Activated CD4-positive, alpha-beta T cell treated with anti-CD3 and anti-CD28 coated beads for 24 hours (primary cell): Measurements from ENCODE around the gene MEGF6.
A peak's percentile ranks its signal among the peaks of the same experiment; 100 is the strongest.

Experiments used
- DNase-seq, 2 donors: peaks; one replicate each; pipeline ENCODE4 v3.0.0-alpha.2; 2020; ENCODE audit warnings: low read depth in 2 of 2

MEGF6 gene

GRCh38 chr1:3611170-3612019, at the start of gene MEGF6:
MEGF6 (minus strand) TSS chr1:3611508; CDS start chr1:3611268, 240 bp downstream.
- DNase-seq = peak; percentile 58 to 62

GRCh38 chr1:3660704-3661103, 49.4 kb upstream of the MEGF6 start:
- no peak for DNase-seq

- DNase-seq = no peak
Measured at GRCh38 chr1:3659093-3659492, 47.8 kb upstream of the MEGF6 start.

GRCh38 chr1:3658231-3658615, 46.9 kb upstream of the MEGF6 start:
- no peak for DNase-seq

- DNase-seq = no peak
Measured at GRCh38 chr1:3657578-3658230, 46.4 kb upstream of the MEGF6 start.

- no peak for DNase-seq
Measured at GRCh38 chr1:3657096-3657475, 45.8 kb upstream of the MEGF6 start.

- no peak for DNase-seq
Measured at GRCh38 chr1:3656450-3657095, 45.3 kb upstream of the MEGF6 start.

- no peak for DNase-seq
Measured at GRCh38 chr1:3654549-3655281, 43.4 kb upstream of the MEGF6 start.

GRCh38 chr1:3653286-3653618, 41.9 kb upstream of the MEGF6 start:
- DNase-seq = no peak

- no peak for DNase-seq
Measured at GRCh38 chr1:3652548-3653285, 41.4 kb upstream of the MEGF6 start.

GRCh38 chr1:3651930-3652547, 40.7 kb upstream of the MEGF6 start, which contains the start of gene TP73:
TP73 (plus strand) TSS chr1:3652516; CDS start chr1:3682366, 29,850 bp downstream.
- DNase-seq = no peak

GRCh38 chr1:3651026-3651929, 40.0 kb upstream of the MEGF6 start:
- DNase-seq = no peak

GRCh38 chr1:3650248-3651025, 39.1 kb upstream of the MEGF6 start:
- DNase-seq = no peak

- DNase-seq = peak; percentile 78 to 83
Measured at GRCh38 chr1:3649342-3650247, 38.3 kb upstream of the MEGF6 start, which contains the start of gene WRAP73. WRAP73 (minus strand) TSS chr1:3650103; CDS start chr1:3649999, 104 bp downstream.

GRCh38 chr1:3646596-3646995, 35.3 kb upstream of the MEGF6 start:
- no peak for DNase-seq

GRCh38 chr1:3645666-3646355, 34.5 kb upstream of the MEGF6 start:
- DNase-seq = no peak

GRCh38 chr1:3645247-3645646, 33.9 kb upstream of the MEGF6 start:
- no peak for DNase-seq
